HG03039 (cell line): ENCODE measurements around the gene DHRS3.

Experiments
- ATAC-seq: cut with Tn5 transposase; IDR thresholded peaks from one replicate; pipeline ENCODE4 v1.9.1; 2021; ENCODE audit warnings: mild to moderate bottlenecking, moderate library complexity; ENCODE audit not compliant: unreplicated experiment

Gene DHRS3

GRCh38 chr1:12618661-12618964 is 603 bp upstream of the DHRS3 start:
- ATAC-seq = no peak

- ATAC-seq = no peak
Measured at GRCh38 chr1:12617511-12617900, 504 bp downstream of the DHRS3 start.

GRCh38 chr1:12616709-12617373 is 1.2 kb downstream of the DHRS3 start:
- no peak for ATAC-seq

- no peak for ATAC-seq
Measured at GRCh38 chr1:12615865-12616708, 1.9 kb downstream of the DHRS3 start.

GRCh38 chr1:12615159-12615864 is 2.7 kb downstream of the DHRS3 start:
- ATAC-seq = no peak

GRCh38 chr1:12614402-12615158 is 3.4 kb downstream of the DHRS3 start:
- ATAC-seq = no peak

- ATAC-seq = no peak
Measured at GRCh38 chr1:12613180-12613579, 4.8 kb downstream of the DHRS3 start.

- no peak for ATAC-seq
Measured at GRCh38 chr1:12610941-12611340, 7.1 kb downstream of the DHRS3 start.

GRCh38 chr1:12610305-12610935 is 7.6 kb downstream of the DHRS3 start:
- no peak for ATAC-seq

GRCh38 chr1:12609469-12610003 is 8.5 kb downstream of the DHRS3 start:
- ATAC-seq = no peak

- no peak for ATAC-seq
Measured at GRCh38 chr1:12608311-12608957, 9.6 kb downstream of the DHRS3 start.

- ATAC-seq = no peak
Measured at GRCh38 chr1:12607263-12607662, 10.7 kb downstream of the DHRS3 start.

GRCh38 chr1:12604986-12605385 is 13.0 kb downstream of the DHRS3 start:
- ATAC-seq = no peak

- no peak for ATAC-seq
Measured at GRCh38 chr1:12604114-12604874, 13.7 kb downstream of the DHRS3 start.

- ATAC-seq = no peak
Measured at GRCh38 chr1:12603224-12603623, 14.8 kb downstream of the DHRS3 start.

GRCh38 chr1:12602659-12603024 is 15.4 kb downstream of the DHRS3 start:
- no peak for ATAC-seq

GRCh38 chr1:12601700-12602658 is 16.0 kb downstream of the DHRS3 start:
- ATAC-seq = no peak
